SU-DHL-6 (cell line): ENCODE data around the gene TCTN2.
A peak's percentile ranks its signal among the peaks of the same experiment; 100 is the strongest.

Source experiments
- H2AFZ ChIP-seq: fragments of 200-600 bp; sonication (generic); 2 replicates; pipeline ENCODE4 v1.6.1; 2014; ENCODE audit warnings: low read depth, mild to moderate bottlenecking, moderate library complexity, mixed read lengths, antibody characterized with exemption, low read length; ENCODE audit not compliant: severe bottlenecking
- H3F3A ChIP-seq: fragments of 200-600 bp; shearing (Covaris generic); 2 replicates; pipeline ENCODE4 v1.6.0; 2016; ENCODE audit warnings: antibody characterized with exemption, mild to moderate bottlenecking; ENCODE audit not compliant: insufficient read depth
- H3K27ac ChIP-seq: fragments of 200-600 bp; sonication (generic); 2 replicates; pipeline ENCODE4 v1.5.1; 2016; ENCODE audit warnings: low read depth, mild to moderate bottlenecking, low read length, moderate library complexity, mixed read lengths
- H3K27me3 ChIP-seq: fragments of 200-600 bp; sonication (generic), shearing (Covaris generic); 2 replicates; pipeline ENCODE4 v1.6.0; 2014; ENCODE audit warnings: mild to moderate bottlenecking, low read length
- H3K36me3 ChIP-seq: fragments of 200-600 bp; sonication (generic); 2 replicates; pipeline ENCODE4 v1.6.1; 2014; ENCODE audit warnings: mild to moderate bottlenecking, low read length, mixed read lengths
- H3K4me2 ChIP-seq: fragments of 300-600, 200-600 bp; shearing (Covaris generic), sonication (generic); 2 replicates; pipeline ENCODE4 v1.6.0; 2014; ENCODE audit warnings: low read length, low read depth, mild to moderate bottlenecking; ENCODE audit not compliant: poor library complexity, severe bottlenecking
- H3K4me3 ChIP-seq: fragments of 200-600 bp; sonication (generic); 2 replicates; pipeline ENCODE4 v1.5.1; 2014; ENCODE audit warnings: antibody characterized with exemption, low read length, mild to moderate bottlenecking, mixed read lengths; ENCODE audit not compliant: insufficient read depth, poor library complexity, severe bottlenecking
- H3K79me2 ChIP-seq: fragments of 200-600 bp; sonication (generic); 2 replicates; pipeline ENCODE4 v1.6.1; 2014; ENCODE audit warnings: mild to moderate bottlenecking, low read length, moderate library complexity; ENCODE audit not compliant: insufficient read depth
- H3K9ac ChIP-seq: fragments of 200-600 bp; sonication (generic); 2 replicates; pipeline ENCODE4 v1.7.0; 2014; ENCODE audit warnings: mild to moderate bottlenecking, low read length
- H3K9me2 ChIP-seq: fragments of 200-600 bp; sonication (generic); replicated peaks from 2 replicates; pipeline ENCODE4 v1.6.1; 2014; ENCODE audit warnings: low read length; ENCODE audit not compliant: insufficient read depth
- H3K9me3 ChIP-seq: fragments of 200-600 bp; sonication (generic); 2 replicates; pipeline ENCODE4 v1.6.1; 2014; ENCODE audit warnings: low read length, mixed read lengths; ENCODE audit not compliant: insufficient read depth
- H4K20me1 ChIP-seq: fragments of 200-600 bp; sonication (generic); 2 replicates; pipeline ENCODE4 v1.6.1; 2014; ENCODE audit warnings: low read depth, mild to moderate bottlenecking, antibody characterized with exemption, low read length, moderate library complexity, mixed read lengths
- CTCF ChIP-seq: fragments of 200-600 bp; sonication (generic); IDR thresholded peaks from one replicate; pipeline ENCODE4 v1.5.1; 2017; ENCODE audit warnings: antibody characterized with exemption, mild to moderate bottlenecking, low read length, moderate library complexity; ENCODE audit not compliant: insufficient read depth, poor library complexity, severe bottlenecking
- EZH2phosphoT487 ChIP-seq: fragments of 200-600 bp; sonication (generic), shearing (Covaris generic); conservative IDR thresholded peaks from 2 replicates; pipeline ENCODE4 v1.6.1; 2018; ENCODE audit warnings: mild to moderate bottlenecking, antibody characterized with exemption, low read length, moderate library complexity, mixed read lengths

TCTN2 gene

GRCh38 chr12:123634142-123634561 lies 36.8 kb upstream of the TCTN2 start:
- Histone ChIP-seq H3K9me2 (no peaks in the 10 kb centered on the region), H3K79me2 (peaks cover 35% of the 10 kb centered on the region), H3K9ac (peak overlapping the region; percentile 94), H3K4me3 (peak overlapping the region; percentile 97), H3K27me3 (no peaks in the 10 kb centered on the region), H3K36me3 (peaks cover 9% of the 10 kb centered on the region), H3K4me2 (peak overlapping the region; percentile 96), H3F3A (no peaks in the 10 kb centered on the region), H3K27ac (peak overlapping the region; percentile 36), H2AFZ (peak overlapping the region; percentile 52), H3K9me3 (no peaks in the 10 kb centered on the region), H4K20me1 (no peaks in the 10 kb centered on the region)
- no peak for TF ChIP-seq EZH2phosphoT487
- TF ChIP-seq CTCF, result no peak

GRCh38 chr12:123643911-123644310 lies 27.0 kb upstream of the TCTN2 start:
- H3F3A ChIP-seq, result no peaks in the 10 kb centered on the region
- H4K20me1 ChIP-seq, result no peaks in the 10 kb centered on the region
- no peaks in the 10 kb centered on the region for H3K27me3 ChIP-seq
- H3K9me2 ChIP-seq, result no peaks in the 10 kb centered on the region
- no peak overlapping the region for H3K4me3 ChIP-seq
- no peaks in the 10 kb centered on the region for H3K9me3 ChIP-seq
- H3K79me2 ChIP-seq, result no peaks in the 10 kb centered on the region; the same call in 1 of the 2 replicates
- peaks cover 3% of the 10 kb centered on the region; the same call in 1 of the 2 replicates for H3K36me3 ChIP-seq
- H3K27ac ChIP-seq, result no peak overlapping the region
- no peak overlapping the region for H3K4me2 ChIP-seq
- TF ChIP-seq EZH2phosphoT487 (no peak), CTCF (no peak)
- H2AFZ ChIP-seq, result no peak overlapping the region
- H3K9ac ChIP-seq, result no peak overlapping the region

- Histone ChIP-seq H3K4me2 (no peak overlapping the region), H3K9me2 (no peaks in the 10 kb centered on the region), H2AFZ (no peak overlapping the region), H3F3A (no peaks in the 10 kb centered on the region), H3K9me3 (no peaks in the 10 kb centered on the region), H3K27me3 (no peaks in the 10 kb centered on the region), H3K4me3 (no peak overlapping the region), H3K36me3 (peaks cover 3% of the 10 kb centered on the region; the same call in 1 of the 2 replicates), H3K27ac (no peak overlapping the region), H4K20me1 (no peaks in the 10 kb centered on the region), H3K79me2 (no peaks in the 10 kb centered on the region; the same call in 1 of the 2 replicates), H3K9ac (no peak overlapping the region)
- no peak for TF ChIP-seq EZH2phosphoT487
- TF ChIP-seq CTCF, result no peak
Observed at GRCh38 chr12:123645380-123645779, 25.5 kb upstream of the TCTN2 start.
